Smooth muscle cell (in vitro differentiated cells): ENCODE data around the gene CD74. TPM values are rescaled to one million over a fixed set of nuclear protein-coding genes. Genes with fewer than 3 reads are reported as not detected.

Experiments used
- DNase-seq: peaks from one replicate; lab custom pipeline; 2025; ENCODE audit not compliant: unreplicated experiment; lab: John Stamatoyannopoulos, UW
- H2AFZ ChIP-seq: fragments of 200-600 bp; sonication (generic); 2 replicates; pipeline ENCODE4 v1.6.0; 2016; ENCODE audit warnings: antibody characterized with exemption, low read depth, mild to moderate bottlenecking
- H3F3A ChIP-seq: fragments of 200-600 bp; sonication (generic); 2 replicates; pipeline ENCODE4 v1.6.0; 2017; ENCODE audit warnings: antibody characterized with exemption, low read depth
- H3K27ac ChIP-seq: fragments of 200-600 bp; sonication (generic); 2 replicates; pipeline ENCODE4 v1.5.1; 2016; ENCODE audit warnings: low read depth, mild to moderate bottlenecking
- H3K27me3 ChIP-seq: fragments of 200-600 bp; sonication (generic); 2 replicates; pipeline ENCODE4 v1.6.1; 2016; ENCODE audit warnings: low read depth, mild to moderate bottlenecking
- H3K36me3 ChIP-seq: fragments of 200-600 bp; sonication (generic); 2 replicates; pipeline ENCODE4 v1.5.1; 2016; ENCODE audit warnings: low read depth
- H3K4me1 ChIP-seq: fragments of 200-600 bp; sonication (generic); 2 replicates; pipeline ENCODE4 v1.5.1; 2016; ENCODE audit warnings: low read depth
- H3K4me2 ChIP-seq: fragments of 200-600 bp; sonication (generic); 2 replicates; pipeline ENCODE4 v1.6.0; 2016; ENCODE audit warnings: mild to moderate bottlenecking
- H3K4me3 ChIP-seq: fragments of 200-600 bp; sonication (generic); 2 replicates; pipeline ENCODE4 v1.5.1; 2016; ENCODE audit warnings: mild to moderate bottlenecking
- H3K79me2 ChIP-seq: fragments of 200-600 bp; sonication (generic); 2 replicates; pipeline ENCODE4 v1.6.0; 2016; ENCODE audit warnings: low read depth, mild to moderate bottlenecking
- H3K9ac ChIP-seq: fragments of 200-600 bp; sonication (generic); 2 replicates; pipeline ENCODE4 v1.6.0; 2016; ENCODE audit warnings: low read depth
- H3K9me3 ChIP-seq: fragments of 200-600 bp; sonication (generic); replicated peaks from 2 replicates; pipeline ENCODE4 v1.5.1; 2016; ENCODE audit warnings: low read depth
- H4K20me1 ChIP-seq: fragments of 200-600 bp; sonication (generic); 2 replicates; pipeline ENCODE4 v1.6.0; 2016; ENCODE audit warnings: low read depth
- CTCF ChIP-seq: fragments of 200-600 bp; sonication (generic); IDR thresholded peaks from 2 replicates; pipeline ENCODE4 v1.5.1; 2017; ENCODE audit warnings: borderline replicate concordance, mild to moderate bottlenecking, antibody characterized with exemption; ENCODE audit not compliant: insufficient read depth, poor library complexity, severe bottlenecking
- WGBS: methylation state at CpG from one replicate; pipeline ENCODE4 v1.1.7; 2016; ENCODE audit warnings: low lambda C conversion rate; 5-methylcytosine and 5-hydroxymethylcytosine counted together
- polyA plus RNA-seq: library from polyadenylated mRNA; unstranded; fragments of >200 nt; fragmentation: Nextera tagmentation; extraction: Ambion mirVana; gene quantifications from 2 replicates; pipeline ENCODE4 v1.2.1, GENCODE V29; 2016
- total RNA-seq: library from RNA; depleted of rRNA; stranded (reverse); fragments of >200 nt; gene quantifications from 2 replicates; pipeline ENCODE4 v1.2.3, GENCODE V29; 2014

CD74 gene
- total and polyA plus RNA-seq, 2 experiments from 2014 or later, result 2.7 to 3.9 TPM

GRCh38 chr5:150402901-150403342, 9.8 kb downstream of the CD74 start:
- H2AFZ ChIP-seq, result no peak overlapping the region
- H4K20me1 ChIP-seq, result no peaks in the 10 kb centered on the region
- no peak for DNase-seq
- no peak overlapping the region for H3K9ac ChIP-seq
- no peaks in the 10 kb centered on the region for H3F3A ChIP-seq
- no peak overlapping the region for H3K4me3 ChIP-seq
- no peaks in the 10 kb centered on the region for H3K27me3 ChIP-seq
- no peaks in the 10 kb centered on the region for H3K36me3 ChIP-seq
- no peaks in the 10 kb centered on the region for H3K9me3 ChIP-seq
- no peak overlapping the region for H3K4me2 ChIP-seq
- no peaks in the 10 kb centered on the region for H3K4me1 ChIP-seq
- no peak for TF ChIP-seq CTCF
- 94% methylated on average over 12 of the region's 12 CpGs for WGBS
- no peaks in the 10 kb centered on the region for H3K79me2 ChIP-seq
- no peak overlapping the region for H3K27ac ChIP-seq

GRCh38 chr5:150402229-150402773, 10.4 kb downstream of the CD74 start:
- no peak overlapping the region for H3K27ac ChIP-seq
- 90% methylated on average over 4 of the region's 4 CpGs for WGBS
- H3K36me3 ChIP-seq, result no peaks in the 10 kb centered on the region
- no peaks in the 10 kb centered on the region for H3F3A ChIP-seq
- TF ChIP-seq CTCF, result no peak
- no peaks in the 10 kb centered on the region for H3K27me3 ChIP-seq
- H3K79me2 ChIP-seq, result no peaks in the 10 kb centered on the region
- H3K4me3 ChIP-seq, result no peak overlapping the region
- no peak overlapping the region for H3K4me2 ChIP-seq
- H3K9me3 ChIP-seq, result no peaks in the 10 kb centered on the region
- H2AFZ ChIP-seq, result no peak overlapping the region
- H3K9ac ChIP-seq, result no peak overlapping the region
- H4K20me1 ChIP-seq, result no peaks in the 10 kb centered on the region
- no peaks in the 10 kb centered on the region for H3K4me1 ChIP-seq
- no peak for DNase-seq

- Histone ChIP-seq H3K36me3 (no peaks in the 10 kb centered on the region), H4K20me1 (no peaks in the 10 kb centered on the region), H2AFZ (no peak overlapping the region), H3K27ac (no peak overlapping the region), H3K4me2 (no peak overlapping the region), H3K9ac (no peak overlapping the region), H3K4me1 (no peaks in the 10 kb centered on the region), H3K9me3 (no peaks in the 10 kb centered on the region), H3K79me2 (no peaks in the 10 kb centered on the region), H3K4me3 (no peak overlapping the region), H3F3A (no peaks in the 10 kb centered on the region), H3K27me3 (no peaks in the 10 kb centered on the region)
- TF ChIP-seq CTCF, result no peak
- 86% methylated on average over 11 of the region's 11 CpGs for WGBS
- no peak for DNase-seq
These were observed 11.1 kb downstream of the CD74 start for GRCh38 chr5:150401376-150402228.

GRCh38 chr5:150401076-150401375, 11.7 kb downstream of the CD74 start:
- no peaks in the 10 kb centered on the region for H3K4me1 ChIP-seq
- H3K9ac ChIP-seq, result no peak overlapping the region
- H3K4me2 ChIP-seq, result no peak overlapping the region
- DNase-seq, result no peak
- H3K9me3 ChIP-seq, result no peaks in the 10 kb centered on the region
- no peaks in the 10 kb centered on the region for H3K27me3 ChIP-seq
- H4K20me1 ChIP-seq, result no peaks in the 10 kb centered on the region
- H3K79me2 ChIP-seq, result no peaks in the 10 kb centered on the region
- 85% methylated on average over 3 of the region's 3 CpGs for WGBS
- TF ChIP-seq CTCF, result no peak
- H2AFZ ChIP-seq, result no peak overlapping the region
- H3K4me3 ChIP-seq, result no peak overlapping the region
- no peaks in the 10 kb centered on the region for H3F3A ChIP-seq
- H3K27ac ChIP-seq, result no peak overlapping the region
- no peaks in the 10 kb centered on the region for H3K36me3 ChIP-seq
